GM23338 (cell line): Measurements from ENCODE around the gene CNN3. TPM values are rescaled to one million over a fixed set of nuclear protein-coding genes. Genes with fewer than 3 reads are reported as not detected.

Source experiments
- ATAC-seq: fragments of 200-7000 bp; cut with Tn5 transposase; 3 replicates; pipeline ENCODE4 v1.9.1; 2020
- DNase-seq: peaks from one replicate; pipeline ENCODE4 v3.0.0-alpha.2; 2015; ENCODE audit warnings: low spot score
- H2AFZ ChIP-seq: fragments of 200-600 bp; sonication (generic); 2 replicates; pipeline ENCODE4 v1.8.0; 2016; ENCODE audit warnings: antibody characterized with exemption, mild to moderate bottlenecking, moderate library complexity
- H3F3A ChIP-seq: fragments of 200-600 bp; sonication (generic); replicated peaks from 2 replicates; pipeline ENCODE4 v1.8.0; 2017; ENCODE audit warnings: antibody characterized with exemption, mixed run types, low read depth
- H3K27ac ChIP-seq: fragments of 200-600 bp; sonication (generic); 2 replicates; pipeline ENCODE4 v1.6.1; 2016; ENCODE audit warnings: low read depth
- H3K27me3 ChIP-seq: fragments of 200-600 bp; sonication (generic); 2 replicates; pipeline ENCODE4 v1.8.0; 2016; ENCODE audit warnings: mild to moderate bottlenecking, mixed run types, moderate library complexity; ENCODE audit not compliant: insufficient read depth
- H3K36me3 ChIP-seq: fragments of 200-600 bp; sonication (generic); 2 replicates; pipeline ENCODE4 v1.8.0; 2016; ENCODE audit warnings: mild to moderate bottlenecking; ENCODE audit not compliant: insufficient read depth
- H3K4me1 ChIP-seq: fragments of 200-600 bp; sonication (generic); 2 replicates; pipeline ENCODE4 v1.8.0; 2016; ENCODE audit warnings: mild to moderate bottlenecking, moderate library complexity; ENCODE audit not compliant: insufficient read depth
- H3K4me2 ChIP-seq: fragments of 200-600 bp; sonication (generic); 2 replicates; pipeline ENCODE4 v1.7.1; 2017; ENCODE audit warnings: mixed run types
- H3K4me3 ChIP-seq: fragments of 200-600 bp; sonication (generic); 2 replicates; pipeline ENCODE4 v1.6.1; 2016; ENCODE audit warnings: mixed run types
- H3K79me2 ChIP-seq: fragments of 200-600 bp; sonication (generic); replicated peaks from 2 replicates; pipeline ENCODE4 v1.8.0; 2017; ENCODE audit warnings: mild to moderate bottlenecking; ENCODE audit not compliant: insufficient read depth
- H3K9me2 ChIP-seq: fragments of 200-600 bp; sonication (generic); 2 replicates; pipeline ENCODE4 v1.8.0; 2017; ENCODE audit not compliant: insufficient read depth
- H4K20me1 ChIP-seq: fragments of 200-600 bp; sonication (generic); replicated peaks from 2 replicates; pipeline ENCODE4 v1.8.0; 2017; ENCODE audit warnings: mild to moderate bottlenecking; ENCODE audit not compliant: insufficient read depth
- H3K27ac Mint-ChIP-seq: 2 replicates; pipeline ENCODE4 v1.8.0; 2020; ENCODE audit warnings: inconsistent platforms, mild to moderate bottlenecking, moderate library complexity, mixed read lengths
- H3K27me3 Mint-ChIP-seq: 3 replicates; pipeline ENCODE4 v1.8.0; 2022; ENCODE audit warnings: low read depth, mild to moderate bottlenecking, moderate library complexity, mixed read lengths, inconsistent platforms; ENCODE audit not compliant: insufficient read depth, poor library complexity
- H3K36me3 Mint-ChIP-seq: 3 replicates; pipeline ENCODE4 v1.8.0; 2021; ENCODE audit warnings: low read depth, mild to moderate bottlenecking, inconsistent platforms, moderate library complexity, mixed read lengths
- H3K4me1 Mint-ChIP-seq: 3 replicates; pipeline ENCODE4 v1.8.0; 2020; ENCODE audit warnings: mild to moderate bottlenecking, inconsistent platforms, mixed read lengths
- H3K4me3 Mint-ChIP-seq: 3 replicates; pipeline ENCODE4 v1.8.0; 2021; ENCODE audit warnings: moderate library complexity, mild to moderate bottlenecking, inconsistent platforms, mixed read lengths
- H3K9me3 Mint-ChIP-seq: 3 replicates; pipeline ENCODE4 v1.8.0; 2020; ENCODE audit warnings: moderate library complexity, mild to moderate bottlenecking, inconsistent platforms, mixed read lengths
- CREB1 ChIP-seq: fragments of 250-450 bp; sonication (Bioruptor Pico); IDR thresholded peaks from 2 replicates; pipeline ENCODE4 v1.5.0; 2020; ENCODE audit warnings: low read depth, mild to moderate bottlenecking, moderate library complexity
- ETS1 ChIP-seq: IDR thresholded peaks from 2 replicates; pipeline ENCODE4 v1.6.1; 2016; ENCODE audit warnings: antibody characterized with exemption
- EZH2 ChIP-seq: fragments of 200-600 bp; sonication (generic); IDR thresholded peaks from one replicate; pipeline ENCODE4 v1.8.0; 2017; ENCODE audit warnings: antibody characterized with exemption, mild to moderate bottlenecking, low read depth; ENCODE audit not compliant: unreplicated experiment
- EZH2phosphoT487 ChIP-seq: fragments of 200-600 bp; sonication (generic); IDR thresholded peaks from one replicate; pipeline ENCODE4 v1.8.1; 2018; ENCODE audit warnings: antibody characterized with exemption; ENCODE audit not compliant: unreplicated experiment
- JUNB ChIP-seq: IDR thresholded peaks from one replicate; pipeline ENCODE4 v1.6.1; 2016; ENCODE audit warnings: antibody characterized with exemption; ENCODE audit not compliant: unreplicated experiment
- NANOG ChIP-seq: IDR thresholded peaks from 2 replicates; pipeline ENCODE4 v1.6.1; 2016; ENCODE audit warnings: antibody characterized with exemption, borderline replicate concordance
- POLR2AphosphoS5 ChIP-seq: IDR thresholded peaks from 2 replicates; pipeline ENCODE4 v1.6.1; 2016; ENCODE audit warnings: antibody characterized with exemption, low read depth
- REST ChIP-seq: IDR thresholded peaks from one replicate; pipeline ENCODE4 v1.6.1; 2018; ENCODE audit warnings: antibody characterized with exemption; ENCODE audit not compliant: unreplicated experiment
- ZNF462 ChIP-seq: fragments of 250-450 bp; sonication (Bioruptor Pico); IDR thresholded peaks from 2 replicates; pipeline ENCODE4 v1.5.0; 2020; ENCODE audit warnings: mild to moderate bottlenecking, moderate library complexity
- polyA plus RNA-seq: library from polyadenylated mRNA; unstranded; fragments of >200 nt; fragmentation: Nextera tagmentation; extraction: Ambion mirVana; gene quantifications from 2 replicates; pipeline ENCODE4 v1.2.1, GENCODE V29; 2016
- total RNA-seq: library from RNA; depleted of rRNA; stranded (reverse); fragments of >200 nt; shearing (Covaris generic); gene quantifications from 2 replicates; pipeline ENCODE4 v1.2.3, GENCODE V29; 2014
- TF ChIP-seq, protein P1 (sequence below), 2 experiments: fragments of 200-600 bp in 1 of 2; sonication (generic) in 1 of 2; conservative IDR thresholded peaks; 2 replicates each; pipeline versions ENCODE4 v1.5.1 to v1.6.1; 2016 to 2017; ENCODE audit warnings: antibody characterized with exemption in 2 of 2, low read depth in 2 of 2, mild to moderate bottlenecking in 2 of 2, moderate library complexity in 1 of 2

CNN3 gene
- total and polyA plus RNA-seq, 2 experiments from 2014 or later: 220 to 312 TPM

- Histone ChIP-seq H3K27ac (no peak overlapping the region), H3K36me3 (no peaks in the 10 kb centered on the region), H3F3A (no peaks in the 10 kb centered on the region), H3K4me2 (no peak overlapping the region), H4K20me1 (peaks cover 92% of the 10 kb centered on the region), H3K4me3 (no peak overlapping the region), H3K4me1 (peaks cover 51% of the 10 kb centered on the region), H3K79me2 (peaks cover 88% of the 10 kb centered on the region), H2AFZ (no peak overlapping the region), H3K9me2 (no peaks in the 10 kb centered on the region), H3K27me3 (no peaks in the 10 kb centered on the region)
- DNase-seq (no peak), ATAC-seq (no peak)
- H3K27me3 Mint-ChIP-seq: peaks cover 3% of the 10 kb centered on the region
- H3K27ac Mint-ChIP-seq: no peak overlapping the region
- TF ChIP-seq CREB1 (CRISPR knock-in tag): no peak
- TF ChIP-seq ZNF462: no peak
- TF ChIP-seq EZH2: no peak
- peaks cover 42% of the 10 kb centered on the region for H3K4me1 Mint-ChIP-seq
- H3K9me3 Mint-ChIP-seq: no peaks in the 10 kb centered on the region
- H3K4me3 Mint-ChIP-seq: no peak overlapping the region
- peaks cover 52% of the 10 kb centered on the region for H3K36me3 Mint-ChIP-seq
Measured at GRCh38 chr1:94907136-94907535, 19.8 kb downstream of the CNN3 start.

GRCh38 chr1:94906382-94906781 lies 20.5 kb downstream of the CNN3 start:
- Mint-ChIP-seq H3K9me3 (no peaks in the 10 kb centered on the region), H3K27me3 (peaks cover 3% of the 10 kb centered on the region), H3K36me3 (peaks cover 59% of the 10 kb centered on the region), H3K4me1 (peaks cover 42% of the 10 kb centered on the region), H3K4me3 (no peak overlapping the region), H3K27ac (no peak overlapping the region)
- Histone ChIP-seq H3K9me2 (no peaks in the 10 kb centered on the region), H3K4me3 (no peak overlapping the region), H3K79me2 (peaks cover 81% of the 10 kb centered on the region), H3K4me2 (no peak overlapping the region), H2AFZ (no peak overlapping the region), H4K20me1 (peaks cover 86% of the 10 kb centered on the region), H3F3A (no peaks in the 10 kb centered on the region), H3K27ac (no peak overlapping the region), H3K27me3 (no peaks in the 10 kb centered on the region), H3K36me3 (peaks cover 6% of the 10 kb centered on the region), H3K4me1 (peaks cover 46% of the 10 kb centered on the region)
- DNase-seq (no peak), ATAC-seq (no peak)
- no peak for TF ChIP-seq ETS1
- TF ChIP-seq POLR2AphosphoS5: no peak
- TF ChIP-seq, protein P1, sequence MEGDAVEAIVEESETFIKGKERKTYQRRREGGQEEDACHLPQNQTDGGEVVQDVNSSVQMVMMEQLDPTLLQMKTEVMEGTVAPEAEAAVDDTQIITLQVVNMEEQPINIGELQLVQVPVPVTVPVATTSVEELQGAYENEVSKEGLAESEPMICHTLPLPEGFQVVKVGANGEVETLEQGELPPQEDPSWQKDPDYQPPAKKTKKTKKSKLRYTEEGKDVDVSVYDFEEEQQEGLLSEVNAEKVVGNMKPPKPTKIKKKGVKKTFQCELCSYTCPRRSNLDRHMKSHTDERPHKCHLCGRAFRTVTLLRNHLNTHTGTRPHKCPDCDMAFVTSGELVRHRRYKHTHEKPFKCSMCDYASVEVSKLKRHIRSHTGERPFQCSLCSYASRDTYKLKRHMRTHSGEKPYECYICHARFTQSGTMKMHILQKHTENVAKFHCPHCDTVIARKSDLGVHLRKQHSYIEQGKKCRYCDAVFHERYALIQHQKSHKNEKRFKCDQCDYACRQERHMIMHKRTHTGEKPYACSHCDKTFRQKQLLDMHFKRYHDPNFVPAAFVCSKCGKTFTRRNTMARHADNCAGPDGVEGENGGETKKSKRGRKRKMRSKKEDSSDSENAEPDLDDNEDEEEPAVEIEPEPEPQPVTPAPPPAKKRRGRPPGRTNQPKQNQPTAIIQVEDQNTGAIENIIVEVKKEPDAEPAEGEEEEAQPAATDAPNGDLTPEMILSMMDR (conservative IDR thresholded peaks at IDR 0.05; ENCODE audit: low read depth in 2 of 2): no peak
- no peak for TF ChIP-seq EZH2
- no peak for TF ChIP-seq NANOG
- TF ChIP-seq EZH2phosphoT487: no peak
- TF ChIP-seq REST: no peak
- no peak for TF ChIP-seq JUNB
